Heart right ventricle (tissue), 16 donors: ENCODE measurements around the gene POLR2E. TPM values are rescaled to one million over a fixed set of nuclear protein-coding genes. Genes with fewer than 3 reads are reported as not detected.

Experiments used
- ATAC-seq, 8 donors: fragments of 200-7000 bp; cut with Tn5 transposase; one replicate each; pipeline ENCODE4 v1.9.1; 2020; ENCODE audit warnings: mild to moderate bottlenecking in 8 of 8, moderate library complexity in 8 of 8, moderate number of reproducible peaks in 1 of 8
- DNase-seq, 2 donors: peaks; one replicate each; pipeline ENCODE4 v3.0.0-alpha.2; 2020
- H3K27ac ChIP-seq, 10 donors: fragments of 200-600 bp; sonication (generic) in 2 of 10; one replicate each; pipeline versions ENCODE4 v1.5.0 to v1.8.0; 2020 to 2022; ENCODE audit warnings: mild to moderate bottlenecking in 3 of 10
- H3K27me3 ChIP-seq, 7 donors: fragments of 200-600 bp; one replicate each; pipeline ENCODE4 v1.8.0; 2021 to 2022; ENCODE audit warnings: mild to moderate bottlenecking in 2 of 7
- H3K36me3 ChIP-seq, 9 donors: fragments of 200-600 bp; sonication (generic) in 1 of 9; one replicate each; pipeline versions ENCODE4 v1.5.0 to v1.8.0; 2020 to 2022; ENCODE audit warnings: mild to moderate bottlenecking in 2 of 9
- H3K4me1 ChIP-seq, 9 donors: fragments of 200-600 bp; sonication (generic) in 1 of 9; one replicate each; pipeline versions ENCODE4 v1.5.0 to v1.8.0; 2020 to 2022; ENCODE audit warnings: mild to moderate bottlenecking in 4 of 9
- H3K4me3 ChIP-seq, 10 donors: fragments of 200-600 bp; sonication (generic) in 2 of 10; one replicate each; pipeline versions ENCODE4 v1.5.0 to v1.8.0; 2020 to 2022; ENCODE audit warnings: mild to moderate bottlenecking in 7 of 10, moderate library complexity in 2 of 10
- H3K9me3 ChIP-seq, 11 donors: fragments of 200-600 bp in 10 of 11; sonication (generic) in 2 of 11; one replicate each; pipeline versions ENCODE4 v1.5.0 to v1.8.0; 2013 to 2022; ENCODE audit warnings: mild to moderate bottlenecking in 2 of 11, control low read depth in 1 of 11, moderate library complexity in 1 of 11
- CTCF ChIP-seq, 9 donors: fragments of 200-600 bp; sonication (generic) in 2 of 9; IDR thresholded peaks; one replicate each; pipeline versions ENCODE4 v1.5.0 to v1.8.0; 2021 to 2022; ENCODE audit warnings: antibody characterized with exemption in 9 of 9, mild to moderate bottlenecking in 5 of 9, moderate library complexity in 1 of 9
- WGBS, 2 donors: extraction: QIAGEN DNeasy Blood & Tissue Kit; methylation state at CpG; one replicate each; pipeline ENCODE4 v1.1.7; 2013; ENCODE audit warnings: inconsistent platforms in 1 of 2; 5-methylcytosine and 5-hydroxymethylcytosine counted together
- intact Hi-C, 10 donors: fragments of 100-400 bp; cut with DNase I; formaldehyde crosslinking; loops; one replicate each; pipeline versions ENCODE4 v1.11.1 to v1.14.2; 2022
- polyA plus RNA-seq, 2 donors: library from polyadenylated mRNA; stranded (reverse); fragments of 200-250 nt; gene quantifications; one replicate each; pipeline ENCODE4 v1.2.3, GENCODE V29; 2013
- total RNA-seq, 10 donors: library from RNA; stranded (reverse); fragmentation: NEBNext Ultra II Directional in 3 of 10; extraction: Animal tissue kit (Norgen Biotek cat#: 25700) in 3 of 10; gene quantifications; one replicate each; pipeline versions ENCODE4 v1.2.1 to v1.2.4, GENCODE V29; 2021 to 2023
- donor health status: Arrhythmogenic right ventricular cardiomyopathy.
- donor health status: ischemic (EF 13 %, LVEDD 7.1; RV severe dilation, severe dysfunction).
- donor health status: healthy with polysubstance abuse.
- donor health status: DM: no; HTN: yes; CAD: no.
- donor health status: DM: no; HTN: no; CAD: no.
- donor health status: ischemic (EF 25% LVEDD 6.9; RV normal size, moderate dysfunction).
- donor health status: ischemic (EF 25% LVEDD 5.7; RV mildly dilated, moderate dysfunction).
- donor health status: healthy.
- donor health status: DM: yes; HTN: yes; CAD: no.
- donor health status: Ischemic cardiomyopathy.
- donor health status: ischemic (EF 35%, LVEDD 5.7; RV mildly dilated, moderate dysfunction).
- donor health status: nonischemic (EF 11% LVEDD 7.7; RV severe dilation, severe dysfunction).
- donor health status: DM: yes; HTN: yes; CAD: no.
- donor health status: PGD.
- donor health status: ischemic (EF 29% LVEDD 5.4; RV normal size, mild dysfunction).
- donor health status: nonischemic (EF 23%, LVEDD 6.1; RV moderate dilation, normal function).

POLR2E gene
- total and polyA plus RNA-seq, 12 donors = 111 to 215 (median 134) TPM

GRCh38 chr19:1107661-1108261 lies 12.6 kb upstream of the POLR2E start:
- Histone ChIP-seq H3K4me3 (no peak overlapping the region), H3K27me3 (no peaks in the 10 kb centered on the region), H3K9me3 (no peaks in the 10 kb centered on the region), H3K27ac (peak overlapping the region in 2 of 10 donors; percentile 24 to 36), H3K36me3 (peaks cover 0 to 70% (median 31%) of the 10 kb centered on the region in 9 donors), H3K4me1 (peaks cover 21 to 55% (median 32%) of the 10 kb centered on the region in 9 donors)
- intact Hi-C loops = loop anchor here in 1 of 10 donors (2.0 kb wide), 1 partner anchor 41 kb away; no protein-coding TSS in a partner anchor
- 91 to 94% methylated on average over 22 to 25 of the region's 25 CpGs for WGBS, 2 donors
- DNase-seq (no peak), ATAC-seq (no peak)
- TF ChIP-seq CTCF (IDR thresholded peaks at IDR 0.05) = no peak

GRCh38 chr19:1106841-1107660 lies 11.9 kb upstream of the POLR2E start:
- intact Hi-C loops = no loop called here
- peaks cover 24 to 55% (median 35%) of the 10 kb centered on the region in 9 donors for H3K4me1 ChIP-seq
- H3K27ac ChIP-seq = peak overlapping the region in 2 of 10 donors; percentile 36 to 40

GRCh38 chr19:1105873-1106840 lies 11.0 kb upstream of the POLR2E start:
- DNase-seq = no peak
- no peak for ATAC-seq
- Histone ChIP-seq H3K27ac (peak overlapping the region in 2 of 10 donors; percentile 36 to 97), H3K36me3 (peaks cover 0 to 58% (median 31%) of the 10 kb centered on the region in 9 donors), H3K4me1 (peaks cover 30 to 60% (median 44%) of the 10 kb centered on the region in 9 donors), H3K4me3 (no peak overlapping the region), H3K9me3 (no peaks in the 10 kb centered on the region), H3K27me3 (no peaks in the 10 kb centered on the region)
- no peak for TF ChIP-seq CTCF (IDR thresholded peaks at IDR 0.05)
- 90 to 92% methylated on average over 32 of the region's 32 CpGs for WGBS, 2 donors
- intact Hi-C loops = no loop called here

More at GRCh38 chr19:1106841-1107660, 11.9 kb upstream of the POLR2E start:
- Histone ChIP-seq H3K9me3 (no peaks in the 10 kb centered on the region), H3K36me3 (peaks cover 0 to 63% (median 31%) of the 10 kb centered on the region in 9 donors), H3K4me3 (no peak overlapping the region), H3K27me3 (no peaks in the 10 kb centered on the region)
- TF ChIP-seq CTCF (IDR thresholded peaks at IDR 0.05) = peak in 1 of 9 donors; percentile 29
- WGBS, 2 donors = 60 to 71% methylated on average over 17 of the region's 17 CpGs
- no peak for DNase-seq
- no peak for ATAC-seq
